Activated CD8-positive, alpha-beta memory T cell treated with anti-CD3 and anti-CD28 coated beads, Interleukin-2, amount 10 ng/mL, durations not matched to agents 7 days and 5 days (primary cell): ENCODE results near the gene CEBPZ. TPM values are rescaled to one million over a fixed set of nuclear protein-coding genes. Genes with fewer than 3 reads are reported as not detected.
"Not testable (repeated sequence)": the region's sequence is repeated elsewhere in the genome, so short reads cannot be mapped to it uniquely, and the experiment has no call there.

ENCODE experiments used
- ATAC-seq: fragments of 150-1000 bp; cut with Tn5 transposase; one replicate; pipeline ENCODE4 v1.10.0; 2021; ENCODE audit warnings: moderate library complexity
- CTCF ChIA-PET: fragments of 350-600 bp; sonication (Branson Sonifier 250); formaldehyde crosslinking; loops from one replicate; lab custom pipeline; 2021; ENCODE audit warnings: antibody characterized with exemption; lab: Charles Lee
- DNase-seq: peaks from one replicate; pipeline ENCODE4 v3.0.0-alpha.2; 2020
- H3K27ac Mint-ChIP-seq: one replicate; pipeline ENCODE4 v1.8.0; 2021; ENCODE audit warnings: mild to moderate bottlenecking, mixed read lengths
- H3K27me3 Mint-ChIP-seq: one replicate; pipeline ENCODE4 v1.8.0; 2021; ENCODE audit warnings: mixed read lengths
- H3K36me3 Mint-ChIP-seq: one replicate; pipeline ENCODE4 v1.8.0; 2021; ENCODE audit warnings: mild to moderate bottlenecking, mixed read lengths
- H3K4me1 Mint-ChIP-seq: one replicate; pipeline ENCODE4 v1.8.0; 2021; ENCODE audit warnings: mixed read lengths
- H3K4me3 Mint-ChIP-seq: one replicate; pipeline ENCODE4 v1.8.0; 2021; ENCODE audit warnings: mild to moderate bottlenecking, moderate library complexity, mixed read lengths
- H3K9me3 Mint-ChIP-seq: one replicate; pipeline ENCODE4 v1.8.0; 2022; ENCODE audit warnings: low read depth, mixed read lengths
- total RNA-seq, 2 experiments: library from RNA; stranded (reverse); gene quantifications; one replicate each; pipeline ENCODE4 v1.2.3, GENCODE V29; 2021

CEBPZ gene
- total RNA-seq, 2 experiments from 2014 or later = 52.2 to 73.3 TPM

GRCh38 chr2:37205689-37206341, 25.6 kb downstream of the CEBPZ start:
- DNase-seq (no peak), ATAC-seq (no peak)
- peaks cover 87% of the 10 kb centered on the region for H3K36me3 Mint-ChIP-seq
- H3K4me3 Mint-ChIP-seq = no peak overlapping the region
- H3K27me3 Mint-ChIP-seq = no peaks in the 10 kb centered on the region
- H3K4me1 Mint-ChIP-seq = peaks cover 33% of the 10 kb centered on the region
- H3K27ac Mint-ChIP-seq = no peak overlapping the region
- peaks cover 22% of the 10 kb centered on the region for H3K9me3 Mint-ChIP-seq
- CTCF ChIA-PET = no interaction called here

- H3K4me3 Mint-ChIP-seq, H3K27ac Mint-ChIP-seq, H3K27me3 Mint-ChIP-seq, ATAC-seq, CTCF ChIA-PET, DNase-seq: not testable (repeated sequence)
- H3K4me1 Mint-ChIP-seq = peaks cover 36% of the 10 kb centered on the region
- H3K36me3 Mint-ChIP-seq = peaks cover 87% of the 10 kb centered on the region
- H3K9me3 Mint-ChIP-seq = peaks cover 22% of the 10 kb centered on the region
Measured at GRCh38 chr2:37205071-37205661, 26.2 kb downstream of the CEBPZ start.

- H3K4me1 Mint-ChIP-seq = peaks cover 47% of the 10 kb centered on the region
- DNase-seq (no peak), ATAC-seq (no peak)
- no peak overlapping the region for H3K27ac Mint-ChIP-seq
- CTCF ChIA-PET = interaction anchor here (1.2 kb wide), 1 partner anchor 15 kb away, joined by 4 read pairs; no protein-coding TSS in a partner anchor
- H3K36me3 Mint-ChIP-seq = peaks cover 76% of the 10 kb centered on the region
- no peaks in the 10 kb centered on the region for H3K27me3 Mint-ChIP-seq
- peaks cover 17% of the 10 kb centered on the region for H3K9me3 Mint-ChIP-seq
- no peak overlapping the region for H3K4me3 Mint-ChIP-seq
Measured at GRCh38 chr2:37203708-37204107, 27.7 kb downstream of the CEBPZ start.

- ATAC-seq (peak; percentile 95), DNase-seq (peak; percentile 88)
- Mint-ChIP-seq H3K27me3 (no peaks in the 10 kb centered on the region), H3K36me3 (peaks cover 57% of the 10 kb centered on the region), H3K4me1 (peaks cover 47% of the 10 kb centered on the region), H3K9me3 (peaks cover 5% of the 10 kb centered on the region), H3K27ac (peak overlapping the region; percentile 87), H3K4me3 (no peak overlapping the region)
- CTCF ChIA-PET = interaction anchor here (0.6 to 1.7 kb wide), 4 partner anchors 30 to 99 kb away, joined by 3 to 7 read pairs (median 3); partner anchors contain the start of gene EIF2AK2
Measured at GRCh38 chr2:37201766-37202165, 29.6 kb downstream of the CEBPZ start.

- Mint-ChIP-seq H3K36me3 (peaks cover 54% of the 10 kb centered on the region), H3K27ac (peak overlapping the region; percentile 69)
- ATAC-seq = no peak
Measured at GRCh38 chr2:37201208-37201607, 30.2 kb downstream of the CEBPZ start.

GRCh38 chr2:37198681-37199065, 32.7 kb downstream of the CEBPZ start:
- H3K36me3 Mint-ChIP-seq = peaks cover 30% of the 10 kb centered on the region
- H3K27ac Mint-ChIP-seq = no peak overlapping the region
- H3K27me3 Mint-ChIP-seq = no peaks in the 10 kb centered on the region
- peaks cover 45% of the 10 kb centered on the region for H3K4me1 Mint-ChIP-seq
- H3K4me3 Mint-ChIP-seq = no peak overlapping the region
- DNase-seq = no peak
- no peak for ATAC-seq
- no peaks in the 10 kb centered on the region for H3K9me3 Mint-ChIP-seq
- CTCF ChIA-PET = interaction anchor here (0.5 to 1.5 kb wide), 5 partner anchors 12 to 72 kb away, joined by 3 to 4 read pairs (median 3); no protein-coding TSS in a partner anchor

More at GRCh38 chr2:37201208-37201607, 30.2 kb downstream of the CEBPZ start:
- Mint-ChIP-seq H3K9me3 (peaks cover 3% of the 10 kb centered on the region), H3K27me3 (no peaks in the 10 kb centered on the region), H3K4me3 (no peak overlapping the region), H3K4me1 (peaks cover 45% of the 10 kb centered on the region)
- DNase-seq = no peak
- CTCF ChIA-PET = interaction anchor here (0.6 to 1.7 kb wide), 5 partner anchors 11 to 100 kb away, joined by 3 to 7 read pairs (median 3); partner anchors contain the start of gene EIF2AK2

GRCh38 chr2:37196320-37197195, 34.8 kb downstream of the CEBPZ start, which contains the start of gene CEBPZOS:
Gene CEBPZOS (plus strand): TSS chr2:37196496. CDS start chr2:37199705, 3,209 bp downstream.
- peak within 1 kb of the TSS; percentile 97 for H3K4me3 Mint-ChIP-seq
- no peaks in the 10 kb centered on the region for H3K9me3 Mint-ChIP-seq
- peak within 1 kb of the TSS; percentile 99 for H3K27ac Mint-ChIP-seq
- CTCF ChIA-PET = interaction anchor here (1.3 kb wide), 1 partner anchor 40 kb away, joined by 4 read pairs; the partner anchor contains the start of gene EIF2AK2
- H3K4me1 Mint-ChIP-seq = peaks cover 33% of the 10 kb centered on the region
- H3K27me3 Mint-ChIP-seq = no peaks in the 10 kb centered on the region
- ATAC-seq = peak; percentile 92
- DNase-seq = peak; percentile 92
- H3K36me3 Mint-ChIP-seq = peaks cover 15% of the 10 kb centered on the region

- not testable (repeated sequence) for H3K9me3 Mint-ChIP-seq, DNase-seq, H3K27me3 Mint-ChIP-seq, ATAC-seq
- H3K27ac Mint-ChIP-seq = peak overlapping the region; percentile 99
- peaks cover 30% of the 10 kb centered on the region for H3K4me1 Mint-ChIP-seq
- H3K36me3 Mint-ChIP-seq = peaks cover 13% of the 10 kb centered on the region
- peak overlapping the region; percentile 97 for H3K4me3 Mint-ChIP-seq
- CTCF ChIA-PET = interaction anchor here (1.3 kb wide), 1 partner anchor 39 kb away, joined by 4 read pairs; the partner anchor contains the start of gene EIF2AK2
Measured at GRCh38 chr2:37195862-37196319, 35.5 kb downstream of the CEBPZ start.

GRCh38 chr2:37192551-37192950, 38.8 kb downstream of the CEBPZ start:
- H3K9me3 Mint-ChIP-seq = no peaks in the 10 kb centered on the region

GRCh38 chr2:37191747-37192146, 39.6 kb downstream of the CEBPZ start:
- H3K27me3 Mint-ChIP-seq = peaks cover 8% of the 10 kb centered on the region
- DNase-seq (no peak), ATAC-seq (no peak)
- no peak overlapping the region for H3K27ac Mint-ChIP-seq
- CTCF ChIA-PET = interaction anchor here (0.7 kb wide), 1 partner anchor 25 kb away, joined by 3 read pairs; no protein-coding TSS in a partner anchor
- H3K4me1 Mint-ChIP-seq = peaks cover 15% of the 10 kb centered on the region
- H3K4me3 Mint-ChIP-seq = no peak overlapping the region
- no peaks in the 10 kb centered on the region for H3K9me3 Mint-ChIP-seq
- peaks cover 4% of the 10 kb centered on the region for H3K36me3 Mint-ChIP-seq

More at GRCh38 chr2:37192551-37192950, 38.8 kb downstream of the CEBPZ start:
- no peak for ATAC-seq
- CTCF ChIA-PET = interaction anchor here (0.7 kb wide), 1 partner anchor 25 kb away, joined by 3 read pairs; no protein-coding TSS in a partner anchor
- H3K4me1 Mint-ChIP-seq = peaks cover 21% of the 10 kb centered on the region
- DNase-seq = no peak
- no peak overlapping the region for H3K27ac Mint-ChIP-seq
- peaks cover 4% of the 10 kb centered on the region for H3K27me3 Mint-ChIP-seq
- H3K36me3 Mint-ChIP-seq = peaks cover 4% of the 10 kb centered on the region
- no peak overlapping the region for H3K4me3 Mint-ChIP-seq

GRCh38 chr2:37191253-37191652, 40.1 kb downstream of the CEBPZ start:
- Mint-ChIP-seq H3K9me3 (no peaks in the 10 kb centered on the region), H3K4me1 (peaks cover 14% of the 10 kb centered on the region), H3K4me3 (no peak overlapping the region), H3K36me3 (peaks cover 2% of the 10 kb centered on the region), H3K27me3 (peaks cover 12% of the 10 kb centered on the region), H3K27ac (no peak overlapping the region)
- CTCF ChIA-PET = interaction anchor here (0.7 kb wide), 1 partner anchor 825 kb away, joined by 3 read pairs; no protein-coding TSS in a partner anchor
- DNase-seq (no peak), ATAC-seq (no peak)

- Mint-ChIP-seq H3K27me3 (peaks cover 17% of the 10 kb centered on the region), H3K27ac (no peak overlapping the region), H3K4me1 (peaks cover 11% of the 10 kb centered on the region), H3K9me3 (no peaks in the 10 kb centered on the region), H3K36me3 (no peaks in the 10 kb centered on the region), H3K4me3 (no peak overlapping the region)
- CTCF ChIA-PET = interaction anchor here (0.6 to 1.8 kb wide), 3 partner anchors 8 to 12 kb away, joined by 3 to 6 read pairs (median 5); no protein-coding TSS in a partner anchor
- no peak for DNase-seq
- ATAC-seq = no peak
Measured at GRCh38 chr2:37190290-37190689, 41.1 kb downstream of the CEBPZ start.
